ENCODE results near the gene DAG1.

GRCh38 chr3:49445391-49445790, 24.7 kb upstream of the DAG1 start:
- TF ChIP-seq CTCF (conservative IDR thresholded peaks at IDR 0.05), result no peak
- no peak for TF ChIP-seq EZH2 (IDR thresholded peaks at IDR 0.05; ENCODE audit: low read depth)
